ENCODE data around the gene GRPEL2. TPM values are rescaled to one million over a fixed set of nuclear protein-coding genes. Genes with fewer than 3 reads are reported as not detected.

GRPEL2 gene
- total and polyA plus RNA-seq, 2 experiments from 2014 or later, result 20.2 to 62.2 TPM

- Histone ChIP-seq H3K79me2 (replicated peaks; ENCODE audit: insufficient read depth) (no peaks in the 10 kb centered on the region), H3K36me3 (ENCODE audit: insufficient read depth) (no peaks in the 10 kb centered on the region), H3K4me2 (no peak overlapping the region), H2AFZ (no peak overlapping the region), H3K9me2 (ENCODE audit: insufficient read depth) (no peaks in the 10 kb centered on the region), H3K27ac (ENCODE audit: low read depth) (no peak overlapping the region), H3K27me3 (ENCODE audit: insufficient read depth) (no peaks in the 10 kb centered on the region), H3F3A (replicated peaks; ENCODE audit: low read depth) (no peaks in the 10 kb centered on the region), H4K20me1 (replicated peaks; ENCODE audit: insufficient read depth) (no peaks in the 10 kb centered on the region), H3K4me1 (ENCODE audit: insufficient read depth) (no peaks in the 10 kb centered on the region), H3K4me3 (no peak overlapping the region)
- H3K36me3 Mint-ChIP-seq (ENCODE audit: low read depth), result no peaks in the 10 kb centered on the region
- no peak overlapping the region for H3K4me3 Mint-ChIP-seq
- DNase-seq (ENCODE audit: low spot score) (no peak), ATAC-seq (no peak)
- no peaks in the 10 kb centered on the region for H3K9me3 Mint-ChIP-seq
- no peaks in the 10 kb centered on the region for H3K27me3 Mint-ChIP-seq (ENCODE audit: insufficient read depth, low read depth, poor library complexity)
- no peak for TF ChIP-seq STAT1 (IDR thresholded peaks at IDR 0.05; ENCODE audit: unreplicated experiment)
- no peak for TF ChIP-seq CTCF (conservative IDR thresholded peaks at IDR 0.05; ENCODE audit: low read depth in 2 of 2)
- no peak for TF ChIP-seq NANOG (IDR thresholded peaks at IDR 0.05; ENCODE audit: borderline replicate concordance)
- TF ChIP-seq REST (IDR thresholded peaks at IDR 0.05; ENCODE audit: unreplicated experiment), result no peak
- no peak for TF ChIP-seq CREB1 (CRISPR knock-in tag; IDR thresholded peaks at IDR 0.05; ENCODE audit: low read depth)
- TF ChIP-seq ZNF462 (CRISPR knock-in tag; IDR thresholded peaks at IDR 0.05), result no peak
- no peak for TF ChIP-seq ZNF331 (CRISPR knock-in tag; IDR thresholded peaks at IDR 0.05; ENCODE audit: low read depth)
- no peak for TF ChIP-seq ZNF114 (CRISPR knock-in tag; IDR thresholded peaks at IDR 0.05)
- no peak for TF ChIP-seq JUNB (IDR thresholded peaks at IDR 0.05; ENCODE audit: unreplicated experiment)
- no peak for TF ChIP-seq EZH2 (IDR thresholded peaks at IDR 0.05; ENCODE audit: low read depth, unreplicated experiment)
- TF ChIP-seq POLR2AphosphoS5 (IDR thresholded peaks at IDR 0.05; ENCODE audit: low read depth), result no peak
- TF ChIP-seq EZH2phosphoT487 (IDR thresholded peaks at IDR 0.05; ENCODE audit: unreplicated experiment), result no peak
- no peak for TF ChIP-seq ETS1 (IDR thresholded peaks at IDR 0.05)
- no peak overlapping the region; the same call in 1 of the 2 replicates for H3K27ac Mint-ChIP-seq
- H3K4me1 Mint-ChIP-seq, result peaks cover 8% of the 10 kb centered on the region
Observed at GRCh38 chr5:149325894-149326293, 19.4 kb upstream of the GRPEL2 start.
